Mucosa of gallbladder (tissue), 1 donor: Measurements from ENCODE around the gene ASPDH. TPM values are rescaled to one million over a fixed set of nuclear protein-coding genes. Genes with fewer than 3 reads are reported as not detected.

Experiments used
- DNase-seq: peaks from one replicate; pipeline ENCODE4 v3.0.0-alpha.2; 2020; ENCODE audit warnings: low spot score
- total RNA-seq: library from RNA; stranded (reverse); gene quantifications from one replicate; pipeline ENCODE4 v1.2.1, GENCODE V29; 2021
- donor health status: DM: no; HTN: no; CAD: no.

ASPDH gene
- total RNA-seq, result not detected

GRCh38 chr19:50513746-50514345 lies at the start of gene ASPDH:
TSS of gene ASPDH (minus strand) at chr19:50513913. CDS start at chr19:50513823, 90 bp downstream.
- DNase-seq, result no peak

GRCh38 chr19:50562996-50563395 lies 49.3 kb upstream of the ASPDH start:
- DNase-seq, result no peak

- no peak for DNase-seq
Observed at GRCh38 chr19:50562329-50562728, 48.6 kb upstream of the ASPDH start.

- no peak for DNase-seq
Observed at GRCh38 chr19:50559636-50560035, 45.9 kb upstream of the ASPDH start.

GRCh38 chr19:50558449-50558848 lies 44.7 kb upstream of the ASPDH start:
- DNase-seq, result no peak

GRCh38 chr19:50558039-50558438 lies 44.3 kb upstream of the ASPDH start:
- DNase-seq, result no peak

- no peak for DNase-seq
Observed at GRCh38 chr19:50557009-50557613, 43.4 kb upstream of the ASPDH start.

GRCh38 chr19:50556282-50557008 lies 42.7 kb upstream of the ASPDH start:
- peak; percentile 61 for DNase-seq

GRCh38 chr19:50555450-50556281 lies 42.0 kb upstream of the ASPDH start:
- no peak for DNase-seq

- no peak for DNase-seq
Observed at GRCh38 chr19:50555033-50555432, 41.3 kb upstream of the ASPDH start.

- DNase-seq, result no peak
Observed at GRCh38 chr19:50554212-50554611, 40.5 kb upstream of the ASPDH start.

GRCh38 chr19:50553134-50553703 lies 39.5 kb upstream of the ASPDH start:
- DNase-seq, result no peak

GRCh38 chr19:50552540-50552939 lies 38.8 kb upstream of the ASPDH start:
- no peak for DNase-seq

- DNase-seq, result no peak
Observed at GRCh38 chr19:50551715-50552187, 38.0 kb upstream of the ASPDH start.

- no peak for DNase-seq
Observed at GRCh38 chr19:50551034-50551714, 37.5 kb upstream of the ASPDH start.

GRCh38 chr19:50550594-50550966 lies 36.9 kb upstream of the ASPDH start:
- no peak for DNase-seq

- no peak for DNase-seq
Observed at GRCh38 chr19:50549927-50550593, 36.3 kb upstream of the ASPDH start.

GRCh38 chr19:50549059-50549926 lies 35.6 kb upstream of the ASPDH start:
- no peak for DNase-seq

GRCh38 chr19:50548191-50549058 lies 34.7 kb upstream of the ASPDH start:
- DNase-seq, result no peak
